Right lobe of liver (tissue), 6 donors: ENCODE data around the gene HAUS2. TPM values are rescaled to one million over a fixed set of nuclear protein-coding genes. Genes with fewer than 3 reads are reported as not detected.

Source experiments
- ATAC-seq, 4 donors: fragments of 200-7000 bp; cut with Tn5 transposase; one replicate each; pipeline ENCODE4 v1.9.1; 2020; ENCODE audit warnings: mild to moderate bottlenecking in 4 of 4, moderate library complexity in 4 of 4
- DNase-seq, 3 donors: peaks; one replicate each; pipeline ENCODE4 v3.0.0-alpha.2; 2020
- H3K27ac ChIP-seq, 3 donors: fragments of 200-600 bp; one replicate each; pipeline ENCODE4 v1.8.0; 2022
- H3K27me3 ChIP-seq, 2 donors: fragments of 200-600 bp; one replicate each; pipeline ENCODE4 v1.8.0; 2022
- H3K36me3 ChIP-seq, 4 donors: fragments of 200-600 bp; sonication (generic) in 1 of 4; one replicate each; pipeline versions ENCODE4 v1.5.1 to v1.8.0; 2017 to 2022; ENCODE audit warnings: control low read depth in 1 of 4
- H3K4me1 ChIP-seq, 4 donors: fragments of 200-600 bp; sonication (generic) in 1 of 4; one replicate each; pipeline versions ENCODE4 v1.5.1 to v1.8.0; 2017 to 2022; ENCODE audit warnings: control low read depth in 1 of 4
- H3K4me3 ChIP-seq, 3 donors: fragments of 200-600 bp; one replicate each; pipeline ENCODE4 v1.8.0; 2022
- H3K9me3 ChIP-seq, 4 donors: fragments of 200-600 bp; sonication (generic) in 1 of 4; one replicate each; pipeline versions ENCODE4 v1.5.1 to v1.8.0; 2017 to 2022; ENCODE audit warnings: control low read depth in 1 of 4
- POLR2A ChIP-seq: fragments of 450-650 bp; IDR thresholded peaks from one replicate; pipeline ENCODE4 v1.6.1; 2017; ENCODE audit warnings: antibody characterized with exemption, mild to moderate bottlenecking
- WGBS: methylation state at CpG from one replicate; pipeline ENCODE4 v1.1.6; 2018; ENCODE audit warnings: low coverage, low lambda C conversion rate; ENCODE audit not compliant: insufficient coverage; ENCODE audit errors: missing lambda C conversion rate; 5-methylcytosine and 5-hydroxymethylcytosine counted together
- intact Hi-C, 2 donors: fragments of 100-400 bp; cut with DNase I; formaldehyde crosslinking; loops; one replicate each; pipeline versions ENCODE4 v1.11.2 to v1.14.1; 2022
- total RNA-seq, 6 experiments: library from RNA; depleted of rRNA in 2 of 6; stranded (reverse); fragments of >200 nt in 2 of 6; fragmentation: NEBNext Ultra II Directional in 3 of 6; extraction: Animal tissue kit (Norgen Biotek cat#: 25700) in 3 of 6; gene quantifications; one replicate each; pipeline versions ENCODE4 v1.1.0 to v1.2.4, GENCODE V29; 2016 to 2023
- TF ChIP-seq, protein P1 (sequence below), 4 donors: fragments of 200-600 bp in 3 of 4; fragments of 450-650 bp in 1 of 4; IDR thresholded peaks; one replicate each; pipeline versions ENCODE4 v1.5.1 to v1.8.0; 2016 to 2022; ENCODE audit warnings: antibody characterized with exemption in 4 of 4, mild to moderate bottlenecking in 2 of 4
- donor health status: DM: no; HTN: yes; CAD: no.
- donor health status: DM: no; HTN: no; CAD: no.
- donor health status: DM: no; HTN: no; CAD: no.
- donor health status: DM: no; HTN: yes; CAD: no.
- donor health status: DM: no; HTN: yes; CAD: no.

Gene HAUS2
- total RNA-seq, 6 experiments from 2014 or later = 5.8 to 19.5 (median 8.6) TPM

DNA sequence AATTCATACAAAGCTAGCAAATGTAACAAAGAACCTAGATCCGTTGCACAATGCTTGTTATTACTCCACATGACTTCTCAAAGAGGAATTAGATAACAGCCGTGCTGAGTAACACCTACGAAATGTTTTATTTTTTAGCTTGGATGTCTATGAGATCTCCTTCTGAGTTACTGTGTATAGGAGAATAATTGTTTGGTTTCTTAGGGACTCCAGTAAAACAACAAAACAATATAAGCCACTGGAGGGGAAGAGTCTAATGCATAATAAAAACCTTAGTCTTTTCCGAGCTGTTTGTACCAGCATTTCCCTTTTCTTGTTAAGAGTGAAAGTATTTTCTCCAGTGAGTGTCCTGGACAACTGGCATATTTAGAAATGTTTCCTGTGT, 37.6 kb upstream of the HAUS2 start:
- DNase-seq (no peak), ATAC-seq (peak; percentile 33 to 72 (median 42))
- no peaks in the 10 kb centered on the region for H3K27me3 ChIP-seq
- H3K36me3 ChIP-seq = peaks cover 0 to 23% (median 8%) of the 10 kb centered on the region in 4 donors
- no peak for TF ChIP-seq POLR2A
- TF ChIP-seq, protein P1, sequence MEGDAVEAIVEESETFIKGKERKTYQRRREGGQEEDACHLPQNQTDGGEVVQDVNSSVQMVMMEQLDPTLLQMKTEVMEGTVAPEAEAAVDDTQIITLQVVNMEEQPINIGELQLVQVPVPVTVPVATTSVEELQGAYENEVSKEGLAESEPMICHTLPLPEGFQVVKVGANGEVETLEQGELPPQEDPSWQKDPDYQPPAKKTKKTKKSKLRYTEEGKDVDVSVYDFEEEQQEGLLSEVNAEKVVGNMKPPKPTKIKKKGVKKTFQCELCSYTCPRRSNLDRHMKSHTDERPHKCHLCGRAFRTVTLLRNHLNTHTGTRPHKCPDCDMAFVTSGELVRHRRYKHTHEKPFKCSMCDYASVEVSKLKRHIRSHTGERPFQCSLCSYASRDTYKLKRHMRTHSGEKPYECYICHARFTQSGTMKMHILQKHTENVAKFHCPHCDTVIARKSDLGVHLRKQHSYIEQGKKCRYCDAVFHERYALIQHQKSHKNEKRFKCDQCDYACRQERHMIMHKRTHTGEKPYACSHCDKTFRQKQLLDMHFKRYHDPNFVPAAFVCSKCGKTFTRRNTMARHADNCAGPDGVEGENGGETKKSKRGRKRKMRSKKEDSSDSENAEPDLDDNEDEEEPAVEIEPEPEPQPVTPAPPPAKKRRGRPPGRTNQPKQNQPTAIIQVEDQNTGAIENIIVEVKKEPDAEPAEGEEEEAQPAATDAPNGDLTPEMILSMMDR (IDR thresholded peaks at IDR 0.05) = no peak
- peak overlapping the region in 2 of 3 donors; percentile 19 to 20 for H3K27ac ChIP-seq
- no peaks in the 10 kb centered on the region for H3K9me3 ChIP-seq
- 36% methylated on average over 4 of the region's 4 CpGs for WGBS
- intact Hi-C loops = no loop called here
- no peak overlapping the region for H3K4me3 ChIP-seq
- H3K4me1 ChIP-seq = no peaks in the 10 kb centered on the region

DNA sequence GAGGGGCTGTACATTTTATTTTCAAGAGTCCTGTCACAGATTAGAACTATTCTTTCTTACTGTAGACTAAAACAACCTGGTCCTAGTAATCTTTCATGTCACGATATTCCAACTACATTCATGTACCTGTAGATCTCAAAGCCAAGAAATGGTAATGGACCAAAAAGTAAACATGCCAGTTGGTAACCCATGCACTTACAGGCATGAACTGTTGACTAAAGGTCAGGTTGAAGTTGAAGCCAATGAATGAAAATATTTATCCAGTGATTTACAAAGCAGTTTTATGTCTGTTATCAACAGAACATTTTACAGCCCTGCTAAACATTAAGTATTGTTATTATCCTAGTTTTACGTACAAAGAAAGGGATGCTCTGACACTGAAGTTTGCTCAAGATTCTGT, 25.3 kb upstream of the HAUS2 start:
- DNase-seq (no peak), ATAC-seq (peak in 2 of 4 donors; percentile 47 to 54)
- Histone ChIP-seq H3K27me3 (no peaks in the 10 kb centered on the region), H3K36me3 (peaks cover 0 to 35% (median 0%) of the 10 kb centered on the region in 4 donors), H3K27ac (no peak overlapping the region), H3K4me1 (peaks cover 0 to 4% (median 0%) of the 10 kb centered on the region in 4 donors), H3K9me3 (no peaks in the 10 kb centered on the region), H3K4me3 (no peak overlapping the region)
- WGBS = 27% methylated on average over 2 of the region's 2 CpGs
- intact Hi-C loops = no loop called here
- TF ChIP-seq, protein P1 (IDR thresholded peaks at IDR 0.05) = no peak
- TF ChIP-seq POLR2A = no peak

DNA sequence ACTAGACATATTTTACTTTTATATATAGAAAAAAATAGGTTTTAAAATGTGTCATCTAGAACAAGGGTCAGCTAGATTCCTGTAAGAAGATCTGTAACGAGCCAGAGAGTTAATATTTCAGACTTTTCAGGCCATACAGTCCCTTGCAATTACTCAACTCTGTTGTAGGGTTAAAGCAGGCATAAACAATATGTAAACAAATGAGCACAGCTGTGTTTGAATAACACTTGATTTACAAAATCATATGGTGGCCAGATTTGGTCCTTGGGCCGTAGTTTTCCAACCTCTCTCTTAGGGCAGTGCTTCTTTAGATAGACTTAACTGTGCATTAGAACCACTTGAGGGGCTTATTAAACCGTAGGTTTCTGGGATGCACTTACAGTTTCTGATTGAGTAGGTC, 19.7 kb upstream of the HAUS2 start:
- peaks cover 0 to 50% (median 10%) of the 10 kb centered on the region in 4 donors for H3K36me3 ChIP-seq
- 96% methylated on average over 3 of the region's 3 CpGs for WGBS
- intact Hi-C loops = no loop called here
- TF ChIP-seq, protein P1 (IDR thresholded peaks at IDR 0.05) = no peak
- no peak for TF ChIP-seq POLR2A
- ATAC-seq (no peak), DNase-seq (no peak)
- H3K9me3 ChIP-seq = no peaks in the 10 kb centered on the region
- H3K4me3 ChIP-seq = no peak overlapping the region
- no peaks in the 10 kb centered on the region for H3K4me1 ChIP-seq
- no peak overlapping the region for H3K27ac ChIP-seq
- no peaks in the 10 kb centered on the region for H3K27me3 ChIP-seq

DNA sequence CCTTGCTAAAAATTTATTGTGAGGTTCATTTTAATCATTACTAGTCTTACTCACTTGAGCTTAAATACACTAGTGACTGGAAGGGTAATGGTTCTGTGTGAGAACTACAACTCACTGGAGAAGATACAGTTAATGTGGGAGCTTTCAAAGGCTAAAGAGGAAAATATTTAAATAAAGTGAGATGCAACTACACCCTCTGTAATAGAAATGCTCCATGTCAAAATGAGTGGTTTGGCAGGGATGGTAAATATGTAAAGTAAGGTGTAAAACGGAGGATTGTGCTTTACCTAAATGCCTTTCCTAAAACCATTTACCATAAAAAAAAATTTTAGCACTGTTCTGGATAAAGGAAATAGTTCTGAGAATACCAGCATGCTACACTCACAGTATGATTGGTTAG, 15.4 kb upstream of the HAUS2 start:
- Histone ChIP-seq H3K27me3 (no peaks in the 10 kb centered on the region), H3K36me3 (peaks cover 0 to 40% (median 10%) of the 10 kb centered on the region in 4 donors), H3K4me1 (no peaks in the 10 kb centered on the region), H3K4me3 (no peak overlapping the region), H3K27ac (no peak overlapping the region), H3K9me3 (no peaks in the 10 kb centered on the region)
- intact Hi-C loops = no loop called here
- ATAC-seq (no peak), DNase-seq (no peak)
- no peak for TF ChIP-seq POLR2A
- TF ChIP-seq, protein P1 (IDR thresholded peaks at IDR 0.05) = no peak
- WGBS = 90% methylated on average over 1 of the region's 1 CpG
